AG04450 (cell line): ENCODE data around the gene BCCIP. TPM values are rescaled to one million over a fixed set of nuclear protein-coding genes. Genes with fewer than 3 reads are reported as not detected.

ENCODE experiments used
- CTCF ChIA-PET: fragments of 300-600, 350-600 bp; formaldehyde crosslinking; extraction: SDS; loops from one replicate; lab custom pipeline; 2022; ENCODE audit warnings: antibody characterized with exemption, inconsistent platforms; lab: Charles Lee
- POLR2A ChIA-PET: fragments of 350-600 bp; formaldehyde crosslinking; extraction: SDS; loops from one replicate; lab custom pipeline; 2021; ENCODE audit warnings: antibody characterized with exemption, inconsistent platforms; lab: Yijun Ruan, JAX
- DNase-seq: peaks from one replicate; pipeline ENCODE4 v3.0.0-alpha.2; 2011; ENCODE audit warnings: low read depth, low spot score
- H3K27ac ChIP-seq: one replicate; pipeline ENCODE4 v1.5.1; 2012; ENCODE audit warnings: low read depth, low read length, control low read depth
- H3K27me3 ChIP-seq: one replicate; pipeline ENCODE4 v1.6.0; 2012; ENCODE audit warnings: low read length; ENCODE audit not compliant: control insufficient read depth, insufficient read depth
- H3K4me3 ChIP-seq: 2 replicates; pipeline ENCODE4 v1.5.1; 2011; ENCODE audit warnings: mild to moderate bottlenecking, low read depth, low read length, control low read depth
- H3K9me3 ChIP-seq: 2 replicates; pipeline ENCODE4 v1.5.1; 2012; ENCODE audit warnings: low read length; ENCODE audit not compliant: control insufficient read depth, insufficient read depth
- polyA plus RNA-seq: library from polyadenylated mRNA; depleted of rRNA; stranded (reverse); fragments of >200 nt; gene quantifications from 2 replicates; pipeline ENCODE4 v1.2.3, GENCODE V29; 2011
- TF ChIP-seq, protein P1 (sequence below): IDR thresholded peaks from 2 replicates; pipeline ENCODE4 v1.5.1; 2011; ENCODE audit warnings: low read depth, low read length, control low read depth, inconsistent platforms

The BCCIP gene
- polyA plus RNA-seq, 1 experiment: 63.8 TPM

DNA sequence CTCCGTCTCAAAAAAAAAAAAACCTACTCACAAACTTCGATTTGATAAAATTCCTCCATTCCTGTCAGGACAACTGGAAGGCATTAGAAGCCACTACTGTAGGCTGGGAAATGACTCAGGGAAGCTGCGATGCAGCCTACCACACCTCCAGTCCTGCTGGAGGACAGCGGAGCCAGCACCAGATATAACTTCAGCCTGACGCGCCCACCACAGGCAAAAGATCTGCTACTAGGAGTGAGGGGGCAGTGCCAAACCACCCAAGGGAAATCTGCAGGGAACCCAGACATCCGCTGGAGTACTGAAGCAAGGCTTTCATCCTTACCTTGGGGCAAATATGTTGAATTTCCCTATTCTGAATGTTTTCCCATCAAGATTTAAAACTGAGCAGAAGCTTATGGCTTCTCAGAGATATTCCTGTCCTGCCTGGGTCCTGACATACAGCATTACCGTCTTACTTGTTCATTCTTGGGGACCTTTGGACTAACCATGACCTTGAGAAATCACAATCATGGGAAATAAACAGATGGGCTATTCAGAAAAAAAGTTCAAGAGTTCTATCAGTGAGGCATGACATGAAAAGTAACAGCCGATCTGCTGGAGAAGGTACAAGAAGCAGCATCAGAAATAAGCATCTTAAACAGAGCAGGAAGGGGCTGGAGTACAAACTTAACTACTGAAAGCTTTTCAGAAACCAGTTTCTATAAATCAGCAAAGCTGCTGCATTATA is 20.4 kb downstream of the BCCIP start:
- no peaks in the 10 kb centered on the region for H3K9me3 ChIP-seq
- ChIA-PET POLR2A (no interaction called here), CTCF (no interaction called here)
- no peak overlapping the region for H3K4me3 ChIP-seq
- no peak for DNase-seq
- H3K27me3 ChIP-seq: no peaks in the 10 kb centered on the region
- no peak overlapping the region for H3K27ac ChIP-seq
- TF ChIP-seq, protein P1, sequence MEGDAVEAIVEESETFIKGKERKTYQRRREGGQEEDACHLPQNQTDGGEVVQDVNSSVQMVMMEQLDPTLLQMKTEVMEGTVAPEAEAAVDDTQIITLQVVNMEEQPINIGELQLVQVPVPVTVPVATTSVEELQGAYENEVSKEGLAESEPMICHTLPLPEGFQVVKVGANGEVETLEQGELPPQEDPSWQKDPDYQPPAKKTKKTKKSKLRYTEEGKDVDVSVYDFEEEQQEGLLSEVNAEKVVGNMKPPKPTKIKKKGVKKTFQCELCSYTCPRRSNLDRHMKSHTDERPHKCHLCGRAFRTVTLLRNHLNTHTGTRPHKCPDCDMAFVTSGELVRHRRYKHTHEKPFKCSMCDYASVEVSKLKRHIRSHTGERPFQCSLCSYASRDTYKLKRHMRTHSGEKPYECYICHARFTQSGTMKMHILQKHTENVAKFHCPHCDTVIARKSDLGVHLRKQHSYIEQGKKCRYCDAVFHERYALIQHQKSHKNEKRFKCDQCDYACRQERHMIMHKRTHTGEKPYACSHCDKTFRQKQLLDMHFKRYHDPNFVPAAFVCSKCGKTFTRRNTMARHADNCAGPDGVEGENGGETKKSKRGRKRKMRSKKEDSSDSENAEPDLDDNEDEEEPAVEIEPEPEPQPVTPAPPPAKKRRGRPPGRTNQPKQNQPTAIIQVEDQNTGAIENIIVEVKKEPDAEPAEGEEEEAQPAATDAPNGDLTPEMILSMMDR: no peak

DNA sequence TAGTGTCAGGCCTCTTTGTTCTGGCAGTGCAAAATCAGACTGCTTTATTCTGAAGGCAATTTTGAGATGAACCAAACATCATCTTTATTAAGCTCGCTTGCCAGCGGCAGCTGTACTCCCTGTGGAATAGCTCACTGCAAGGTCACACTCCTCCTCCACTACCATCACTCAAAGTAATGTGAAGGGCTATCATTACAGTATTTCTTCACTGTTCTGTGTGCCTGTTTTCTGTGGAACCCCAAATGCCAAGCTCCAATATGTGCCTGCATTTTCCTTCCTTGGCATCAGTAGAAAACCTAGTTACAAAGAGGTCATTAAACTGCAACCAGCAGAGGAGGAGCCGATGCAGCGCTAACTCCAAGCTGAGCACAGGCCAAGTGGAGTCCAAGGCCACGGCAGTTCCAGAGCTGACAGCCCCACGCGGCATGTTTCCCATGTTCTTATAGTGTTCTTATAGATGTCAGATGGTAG is 21.4 kb downstream of the BCCIP start:
- TF ChIP-seq, protein P1: no peak
- POLR2A ChIA-PET: no interaction called here
- DNase-seq: no peak
- H3K4me3 ChIP-seq: no peak overlapping the region
- CTCF ChIA-PET: no interaction called here
- no peaks in the 10 kb centered on the region for H3K9me3 ChIP-seq
- H3K27me3 ChIP-seq: no peaks in the 10 kb centered on the region
- no peak overlapping the region for H3K27ac ChIP-seq

DNA sequence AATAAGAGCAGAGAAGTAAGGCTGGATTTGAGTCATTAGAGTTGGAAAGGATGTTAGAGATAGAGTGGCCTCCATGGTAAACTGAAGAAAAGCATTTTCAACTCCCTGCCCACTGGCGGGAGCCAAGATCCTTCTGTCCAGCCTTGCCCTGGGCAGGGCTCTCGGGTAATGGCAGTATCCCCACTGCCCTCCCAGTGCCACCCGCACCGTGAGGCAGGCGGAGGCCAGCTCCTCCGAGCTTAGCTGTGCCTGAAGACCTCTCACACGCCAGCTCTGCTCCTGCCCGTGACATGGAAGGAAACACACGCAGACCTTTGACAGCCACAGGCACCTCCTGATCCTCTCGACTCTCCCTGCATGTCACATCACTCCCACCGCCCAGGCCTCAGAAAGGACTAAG is 22.3 kb downstream of the BCCIP start:
- ChIA-PET POLR2A (no interaction called here), CTCF (interaction anchor here (1.0 kb wide), 1 partner anchor 23 kb away, joined by 4 read pairs; no protein-coding TSS in a partner anchor)
- Histone ChIP-seq H3K27ac (no peak overlapping the region), H3K9me3 (no peaks in the 10 kb centered on the region), H3K27me3 (no peaks in the 10 kb centered on the region), H3K4me3 (no peak overlapping the region)
- TF ChIP-seq, protein P1: no peak
- DNase-seq: no peak

DNA sequence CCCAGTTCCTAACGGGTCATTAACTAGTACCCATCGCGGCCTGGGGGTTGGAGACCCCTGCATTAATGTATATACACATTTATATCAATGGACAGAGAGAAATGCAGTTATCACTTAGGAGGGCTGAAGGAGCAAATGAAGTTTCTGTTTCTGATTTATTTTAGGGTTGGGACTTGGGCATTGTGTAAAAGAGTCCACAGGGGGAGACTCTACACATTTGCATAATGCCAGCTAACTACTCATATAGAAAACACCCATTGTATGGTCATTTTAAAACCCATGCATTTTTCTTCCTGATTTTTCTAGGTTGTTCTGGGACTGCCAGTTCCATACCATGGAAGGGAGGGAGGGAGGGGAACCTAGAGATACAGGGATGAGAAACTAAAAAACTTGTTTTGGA is 23.5 kb downstream of the BCCIP start:
- POLR2A ChIA-PET: no interaction called here
- Histone ChIP-seq H3K9me3 (no peaks in the 10 kb centered on the region), H3K27me3 (no peaks in the 10 kb centered on the region), H3K27ac (no peak overlapping the region), H3K4me3 (no peak overlapping the region)
- CTCF ChIA-PET: no interaction called here
- TF ChIP-seq, protein P1: no peak
- DNase-seq: no peak

DNA sequence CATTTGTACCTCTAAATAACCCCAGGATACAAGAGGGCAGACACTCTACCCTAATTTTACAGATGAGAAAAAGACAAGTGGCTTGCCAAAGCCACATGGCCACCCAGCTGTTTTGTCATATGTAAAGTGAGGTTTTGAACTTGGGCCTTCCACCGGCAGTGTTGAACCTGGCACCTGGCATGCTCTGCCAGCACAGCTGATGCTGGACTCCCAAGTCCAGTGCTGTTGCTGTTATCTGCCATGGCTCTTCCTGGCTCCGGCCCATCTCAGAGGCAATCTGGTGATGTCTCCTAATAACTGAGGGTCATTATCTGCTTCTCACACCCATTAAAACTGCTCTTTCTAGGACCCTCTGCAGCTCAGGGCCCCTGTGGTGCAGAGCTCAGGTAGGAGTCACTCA is 25.0 kb downstream of the BCCIP start:
- TF ChIP-seq, protein P1: no peak
- no peaks in the 10 kb centered on the region for H3K9me3 ChIP-seq
- no peak overlapping the region for H3K4me3 ChIP-seq
- POLR2A ChIA-PET: no interaction called here
- DNase-seq: no peak
- CTCF ChIA-PET: no interaction called here
- no peak overlapping the region for H3K27ac ChIP-seq
- no peaks in the 10 kb centered on the region for H3K27me3 ChIP-seq
